Neuronal stem cell (in vitro differentiated cells): Measurements from ENCODE around the gene GTSE1.

Experiments
- DNase-seq: peaks from one replicate; pipeline ENCODE4 v3.0.0-alpha.2; 2013; ENCODE audit warnings: low spot score
- H2AFZ ChIP-seq: one replicate; pipeline ENCODE4 v1.6.1; 2013; ENCODE audit warnings: mild to moderate bottlenecking, low read length, inconsistent platforms
- H2AK5ac ChIP-seq: 2 replicates; pipeline ENCODE4 v1.6.1; 2013; ENCODE audit warnings: low read depth, mild to moderate bottlenecking, inconsistent platforms, low read length, moderate library complexity, mixed read lengths
- H2BK120ac ChIP-seq: 2 replicates; pipeline ENCODE4 v1.6.1; 2013; ENCODE audit warnings: low read depth, mild to moderate bottlenecking, inconsistent platforms, low read length, moderate library complexity, mixed read lengths
- H2BK12ac ChIP-seq: one replicate; pipeline ENCODE4 v1.6.1; 2013; ENCODE audit warnings: low read length, inconsistent platforms
- H2BK15ac ChIP-seq: 2 replicates; pipeline ENCODE4 v1.6.1; 2013; ENCODE audit warnings: mild to moderate bottlenecking, low read length, inconsistent platforms, mixed read lengths
- H2BK5ac ChIP-seq: one replicate; pipeline ENCODE4 v1.6.1; 2013; ENCODE audit warnings: inconsistent platforms, mild to moderate bottlenecking, low read length, moderate library complexity
- H3K14ac ChIP-seq: one replicate; pipeline ENCODE4 v1.6.1; 2013; ENCODE audit warnings: low read length, inconsistent platforms
- H3K18ac ChIP-seq: 2 replicates; pipeline ENCODE4 v1.6.1; 2013; ENCODE audit warnings: low read length, inconsistent platforms
- H3K23ac ChIP-seq: 2 replicates; pipeline ENCODE4 v1.6.1; 2013; ENCODE audit warnings: low read depth, mild to moderate bottlenecking, mixed read lengths, low read length, inconsistent platforms; ENCODE audit not compliant: poor library complexity
- H3K27ac ChIP-seq: replicated peaks from 3 replicates; pipeline ENCODE4 v1.5.1; 2013; ENCODE audit warnings: low read length, inconsistent platforms
- H3K27me3 ChIP-seq, 3 experiments: 2 replicates each; pipeline ENCODE4 v1.6.1; 2013; ENCODE audit warnings: low read length in 3 of 3, mild to moderate bottlenecking in 2 of 3, inconsistent platforms in 1 of 3, low read depth in 1 of 3, mixed read lengths in 1 of 3, moderate library complexity in 1 of 3; ENCODE audit not compliant: control insufficient read depth in 3 of 3, insufficient read depth in 3 of 3
- H3K36me3 ChIP-seq, 2 donors: replicated peaks in 1 of 2; 2 replicates each; pipeline ENCODE4 v1.6.1; 2013; ENCODE audit warnings: low read length in 2 of 2; ENCODE audit not compliant: control insufficient read depth in 2 of 2, insufficient read depth in 2 of 2
- H3K4ac ChIP-seq: 2 replicates; pipeline ENCODE4 v1.6.1; 2013; ENCODE audit warnings: inconsistent platforms, mild to moderate bottlenecking, low read length, moderate library complexity
- H3K4me1 ChIP-seq, 2 donors: 1 replicate in 1 of 2; 2 replicates in 1 of 2; pipeline ENCODE4 v1.6.1; 2013; ENCODE audit warnings: low read length in 2 of 2, low read depth in 1 of 2; ENCODE audit not compliant: control insufficient read depth in 2 of 2, insufficient read depth in 1 of 2
- H3K4me2 ChIP-seq: one replicate; pipeline ENCODE4 v1.6.1; 2013; ENCODE audit warnings: mild to moderate bottlenecking, low read length, inconsistent platforms; ENCODE audit not compliant: insufficient read depth, poor library complexity, severe bottlenecking
- H3K4me3 ChIP-seq, 2 donors: 2 replicates each; pipeline ENCODE4 v1.5.1; 2013; ENCODE audit warnings: low read length in 2 of 2, mild to moderate bottlenecking in 2 of 2, inconsistent platforms in 1 of 2, moderate library complexity in 1 of 2
- H3K79me1 ChIP-seq: one replicate; pipeline ENCODE4 v1.6.1; 2013; ENCODE audit warnings: low read depth, mild to moderate bottlenecking, inconsistent platforms, low read length, moderate library complexity
- H3K9ac ChIP-seq: one replicate; pipeline ENCODE4 v1.6.1; 2013; ENCODE audit warnings: mild to moderate bottlenecking, low read depth, low read length, inconsistent platforms; ENCODE audit not compliant: poor library complexity
- H3K9me3 ChIP-seq, 2 donors: replicated peaks in 1 of 2; 2 replicates each; pipeline versions ENCODE3 to v1.6.1; 2013; ENCODE audit warnings: low read length in 2 of 2, mild to moderate bottlenecking in 2 of 2, inconsistent platforms in 1 of 2, low read depth in 1 of 2, mixed read lengths in 1 of 2, moderate library complexity in 1 of 2; ENCODE audit not compliant: control insufficient read depth in 2 of 2, insufficient read depth in 1 of 2
- H4K8ac ChIP-seq: one replicate; pipeline ENCODE4 v1.6.1; 2013; ENCODE audit warnings: low read depth, mild to moderate bottlenecking, inconsistent platforms, low read length, moderate library complexity
- H4K91ac ChIP-seq: one replicate; pipeline ENCODE4 v1.6.1; 2013; ENCODE audit warnings: low read length, low read depth, mild to moderate bottlenecking, inconsistent platforms; ENCODE audit not compliant: poor library complexity
- WGBS, 2 donors: extraction: QIAGEN DNeasy Blood & Tissue Kit; methylation state at CpG; one replicate each; pipeline ENCODE4 v1.1.7; 2013; ENCODE audit warnings: missing lambda C conversion rate in 2 of 2, mixed read lengths in 1 of 2; ENCODE audit not compliant: insufficient read length in 2 of 2, insufficient replicate concordance in 1 of 2; ENCODE audit errors: extremely low coverage in 2 of 2; 5-methylcytosine and 5-hydroxymethylcytosine counted together

Gene GTSE1

DNA sequence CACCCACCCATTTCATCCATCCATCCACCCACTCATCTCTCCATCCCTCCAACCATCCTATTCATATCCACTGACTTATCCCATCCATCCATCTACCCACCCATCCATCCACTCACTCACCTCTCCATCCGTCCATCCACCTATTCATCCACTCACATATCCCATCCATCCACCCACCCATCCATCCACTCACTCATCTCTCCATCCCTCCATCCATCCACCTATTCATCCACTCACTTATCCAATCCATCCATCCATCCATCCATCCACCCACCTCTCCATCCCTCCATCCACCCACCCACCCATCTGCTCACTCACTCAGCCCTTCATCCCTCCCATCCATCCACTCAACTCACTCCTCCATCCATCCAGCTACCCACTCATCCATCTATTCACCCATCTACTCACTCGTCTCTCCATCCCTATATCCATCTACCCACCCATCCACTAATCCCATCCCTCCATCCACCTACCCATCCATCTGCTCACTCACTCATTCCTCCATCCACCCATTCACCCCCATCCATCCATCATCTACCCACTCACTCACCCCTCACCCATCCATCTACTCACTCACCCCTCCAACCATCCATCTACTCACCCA, 75.1 kb downstream of the GTSE1 start:
- Histone ChIP-seq H2BK5ac (no peak overlapping the region), H2BK12ac (no peak overlapping the region), H2AFZ (no peak overlapping the region), H4K91ac (no peak overlapping the region), H2AK5ac (no peak overlapping the region), H3K27ac (no peak overlapping the region), H4K8ac (no peak overlapping the region), H3K23ac (no peak overlapping the region), H3K14ac (no peak overlapping the region), H3K79me1 (peaks cover 2% of the 10 kb centered on the region), H3K36me3 (peaks cover 0 to 29% of the 10 kb centered on the region in 2 donors), H3K4me1 (peaks cover under 1 to 7% of the 10 kb centered on the region in 2 donors), H3K9me3 (peaks cover 9 to 13% of the 10 kb centered on the region in 2 donors), H3K18ac (no peak overlapping the region), H3K4ac (no peak overlapping the region), H3K27me3 (peaks cover 0 to 4% (median 0%) of the 10 kb centered on the region in 3 experiments), H3K4me3 (no peak overlapping the region), H3K4me2 (no peak overlapping the region), H2BK120ac (no peak overlapping the region), H3K9ac (no peak overlapping the region), H2BK15ac (no peak overlapping the region)
- 100% methylated on average over 2 of the region's 2 CpGs; no CpG with 5 or more reads in 1 of the 2 donors for WGBS, 2 donors
- DNase-seq: no peak

DNA sequence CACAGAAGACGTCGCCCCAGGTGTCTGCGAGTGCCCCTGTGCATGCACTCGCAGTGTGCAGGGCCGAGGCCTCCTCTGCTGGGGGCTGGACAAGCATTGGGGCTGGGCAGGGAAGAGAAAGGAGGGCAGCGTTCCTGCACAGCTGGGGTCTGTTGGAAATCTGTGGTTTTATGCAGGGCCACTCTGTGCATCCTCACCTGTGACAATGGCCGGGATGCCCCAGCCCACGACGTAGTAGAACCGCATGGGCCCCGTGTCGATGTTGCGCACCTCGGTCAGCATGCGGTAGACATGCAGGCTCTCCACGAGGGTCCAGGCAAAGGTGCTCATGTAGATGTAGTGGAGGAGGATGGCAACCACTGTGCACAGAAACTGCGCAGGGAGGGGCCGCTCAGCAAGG, 76.0 kb downstream of the GTSE1 start:
- Histone ChIP-seq H2BK15ac (no peak overlapping the region), H3K27me3 (peaks cover 0 to 5% (median 0%) of the 10 kb centered on the region in 3 experiments), H3K4me2 (no peak overlapping the region), H4K8ac (no peak overlapping the region), H2BK12ac (peak overlapping the region; percentile 42), H3K36me3 (peaks cover 0 to 31% of the 10 kb centered on the region in 2 donors), H3K4me1 (peaks cover 10 to 16% of the 10 kb centered on the region in 2 donors), H3K9me3 (peaks cover 9 to 15% of the 10 kb centered on the region in 2 donors), H3K14ac (peak overlapping the region; percentile 17), H3K4me3 (no peak overlapping the region), H3K18ac (peak overlapping the region; percentile 71), H2AK5ac (peak overlapping the region; percentile 71), H2AFZ (no peak overlapping the region), H3K27ac (no peak overlapping the region), H3K4ac (no peak overlapping the region), H4K91ac (no peak overlapping the region), H2BK5ac (no peak overlapping the region), H3K79me1 (peaks cover 2% of the 10 kb centered on the region), H2BK120ac (peak overlapping the region; percentile 74), H3K23ac (no peak overlapping the region), H3K9ac (no peak overlapping the region)
- DNase-seq: no peak
- WGBS, 2 donors: no CpG with 5 or more reads among the region's 18 CpGs

DNA sequence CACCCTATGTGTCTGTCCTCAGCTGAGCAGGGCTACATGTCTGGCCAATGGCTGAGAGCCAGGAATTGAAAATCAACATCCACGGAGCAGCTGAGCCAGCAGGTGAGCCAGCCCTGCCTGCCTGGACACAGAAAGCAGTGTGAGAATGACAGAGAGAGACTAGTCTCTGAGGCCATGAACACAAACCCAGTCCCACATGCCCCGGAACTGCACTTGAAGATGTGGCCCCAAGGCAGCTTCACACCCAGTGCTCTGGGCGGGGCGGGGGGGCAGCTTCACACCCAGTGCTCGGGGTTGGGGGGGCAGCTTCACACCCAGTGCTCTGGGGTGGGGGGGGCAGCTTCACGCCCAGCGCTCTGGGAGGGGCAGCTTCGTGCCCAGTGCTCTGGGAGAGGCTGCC, 76.5 kb downstream of the GTSE1 start:
- Histone ChIP-seq H3K4me1 (peaks cover 14 to 15% of the 10 kb centered on the region in 2 donors), H2BK120ac (no peak overlapping the region), H3K9me3 (peaks cover 9 to 15% of the 10 kb centered on the region in 2 donors), H3K4me2 (no peak overlapping the region), H2BK15ac (no peak overlapping the region), H3K79me1 (peaks cover 2% of the 10 kb centered on the region), H3K4ac (no peak overlapping the region), H3K36me3 (peaks cover 0 to 31% of the 10 kb centered on the region in 2 donors), H2BK5ac (no peak overlapping the region), H2AFZ (no peak overlapping the region), H3K9ac (no peak overlapping the region), H3K23ac (no peak overlapping the region), H2AK5ac (peak overlapping the region; percentile 71), H3K4me3 (no peak overlapping the region), H4K91ac (no peak overlapping the region), H2BK12ac (peak overlapping the region; percentile 42), H3K27ac (no peak overlapping the region), H3K27me3 (peaks cover 0 to 5% (median 0%) of the 10 kb centered on the region in 3 experiments), H4K8ac (no peak overlapping the region), H3K14ac (peak overlapping the region; percentile 17), H3K18ac (peak overlapping the region; percentile 71)
- WGBS, 2 donors: no CpG with 5 or more reads among the region's 8 CpGs
- no peak for DNase-seq

DNA sequence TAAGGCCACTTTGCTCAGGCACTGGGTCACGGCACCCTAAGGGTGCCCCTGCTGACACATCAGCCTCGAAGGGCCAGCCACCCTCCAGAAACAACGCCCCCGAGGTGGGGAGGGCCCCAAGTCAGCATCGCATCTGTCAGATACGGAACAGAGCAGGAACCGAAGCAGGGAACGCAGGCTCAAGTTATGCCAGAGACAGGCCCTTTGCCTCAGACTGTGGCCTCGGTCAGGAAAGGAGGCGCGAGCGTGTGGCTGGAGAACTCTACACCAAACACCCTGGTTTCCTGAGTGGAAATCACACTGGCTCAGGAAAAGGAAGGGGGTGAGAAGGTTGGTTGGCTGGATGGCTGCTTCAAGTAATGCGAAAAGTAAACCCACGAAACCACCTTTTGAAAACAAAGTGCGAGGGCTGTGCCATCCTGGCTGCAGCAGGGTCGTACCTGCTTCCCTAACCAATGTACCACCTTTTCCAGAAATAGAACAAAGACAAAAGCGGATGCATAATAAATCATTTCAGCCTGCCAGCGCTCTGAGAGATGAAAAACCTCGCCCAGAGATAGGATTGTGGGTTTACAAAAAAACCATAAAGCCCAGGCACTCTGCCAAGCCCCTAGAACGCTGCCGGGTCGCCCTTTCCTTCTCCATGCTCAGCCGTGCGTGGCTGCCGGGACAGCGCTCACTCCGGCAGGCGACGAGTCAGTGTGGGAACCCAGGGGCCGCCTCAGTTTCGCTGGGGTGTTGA, 77.4 kb downstream of the GTSE1 start:
- H3K4me1 ChIP-seq: peaks cover 23 to 24% of the 10 kb centered on the region in 2 donors
- peaks cover 2% of the 10 kb centered on the region for H3K79me1 ChIP-seq
- H3K9ac ChIP-seq: no peak overlapping the region
- no peak overlapping the region for H2BK12ac ChIP-seq
- H2BK120ac ChIP-seq: no peak overlapping the region
- H3K4me3 ChIP-seq: no peak overlapping the region
- no peak overlapping the region for H3K14ac ChIP-seq
- no peak overlapping the region for H3K18ac ChIP-seq
- H2AK5ac ChIP-seq: no peak overlapping the region
- WGBS, 2 donors: no CpG with 5 or more reads among the region's 31 CpGs
- no peak overlapping the region for H2BK15ac ChIP-seq
- peaks cover 9 to 15% of the 10 kb centered on the region in 2 donors for H3K9me3 ChIP-seq
- no peak overlapping the region for H3K27ac ChIP-seq
- no peak overlapping the region for H2AFZ ChIP-seq
- H2BK5ac ChIP-seq: no peak overlapping the region
- H3K4ac ChIP-seq: no peak overlapping the region
- H3K27me3 ChIP-seq: peaks cover 0 to 8% (median 0%) of the 10 kb centered on the region in 3 experiments
- DNase-seq: no peak
- peaks cover 0 to 31% of the 10 kb centered on the region in 2 donors for H3K36me3 ChIP-seq
- no peak overlapping the region for H4K8ac ChIP-seq
- no peak overlapping the region for H4K91ac ChIP-seq
- H3K23ac ChIP-seq: no peak overlapping the region
- no peak overlapping the region for H3K4me2 ChIP-seq
